ENCODE data around the gene KRTAP10-3.
A peak's percentile ranks its signal among the peaks of the same experiment; 100 is the strongest.

Gene KRTAP10-3

DNA sequence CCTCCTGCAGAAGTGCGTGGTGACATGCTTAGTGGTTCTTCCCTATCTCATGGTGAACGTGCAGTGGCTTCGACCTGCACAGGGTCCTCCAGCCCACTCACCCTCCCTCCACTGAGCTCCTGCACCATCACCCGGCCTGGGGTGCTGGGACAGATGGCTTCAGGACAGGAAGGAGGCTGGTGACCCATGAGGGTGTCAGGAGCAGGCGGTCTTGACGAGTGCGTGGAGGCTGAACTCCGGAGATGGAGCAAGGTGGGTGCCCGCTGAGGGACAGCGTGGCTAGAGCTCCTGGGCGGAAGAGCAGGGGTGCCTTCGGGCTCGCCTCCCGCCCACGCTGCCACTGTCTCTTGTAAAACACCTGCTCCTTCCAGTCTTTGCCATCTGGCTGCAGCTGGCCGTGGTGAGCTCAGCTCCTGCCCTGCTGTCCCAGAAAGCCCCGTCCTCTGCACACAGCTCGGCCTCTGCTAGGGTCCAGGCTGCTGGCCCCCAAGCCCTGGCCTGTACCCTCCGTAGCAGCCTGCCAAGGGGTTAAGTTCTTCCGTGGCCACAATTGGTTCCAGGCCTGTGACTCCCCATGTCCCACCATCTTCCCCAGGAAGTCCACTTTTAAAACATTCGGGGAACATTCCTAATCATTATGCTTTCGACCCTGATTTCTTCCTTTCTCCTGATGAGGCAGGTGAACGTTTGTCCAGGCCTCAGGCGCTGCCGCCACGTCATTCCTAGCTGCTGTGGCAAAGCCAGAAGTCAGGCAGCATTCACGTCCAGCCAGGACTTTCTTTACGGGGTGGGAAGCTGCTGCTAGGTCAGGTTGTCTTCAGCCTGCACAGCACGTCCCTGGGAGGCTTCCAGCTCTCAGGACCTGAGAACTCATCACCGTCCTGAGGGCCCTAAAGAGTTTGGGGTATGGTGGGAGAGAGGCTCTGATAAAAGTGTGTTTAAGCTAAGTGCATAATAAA is 26.7 kb downstream of the KRTAP10-3 start:
- DNase-seq (ENCODE audit: extremely low spot score, insufficient read length, low read depth) (no peak), FAIRE-seq (no peak)

- no peak for FAIRE-seq
- no peak for DNase-seq (ENCODE audit: extremely low spot score, insufficient read length, low read depth)
Observed at GRCh38 chr21:44530903-44531605, 27.5 kb downstream of the KRTAP10-3 start.

- FAIRE-seq (no peak), DNase-seq (ENCODE audit: extremely low spot score, insufficient read length, low read depth) (no peak)
Observed at GRCh38 chr21:44530221-44530902, 28.2 kb downstream of the KRTAP10-3 start.

GRCh38 chr21:44529503-44530125 is 29.0 kb downstream of the KRTAP10-3 start:
- no peak for DNase-seq (ENCODE audit: extremely low spot score, insufficient read length, low read depth)
- no peak for FAIRE-seq

GRCh38 chr21:44529011-44529421 is 29.6 kb downstream of the KRTAP10-3 start:
- no peak for DNase-seq (ENCODE audit: extremely low spot score, insufficient read length, low read depth)
- no peak for FAIRE-seq

GRCh38 chr21:44528634-44528995 is 30.0 kb downstream of the KRTAP10-3 start:
- DNase-seq (ENCODE audit: extremely low spot score, insufficient read length, low read depth) (no peak), FAIRE-seq (no peak)

GRCh38 chr21:44527983-44528633 is 30.5 kb downstream of the KRTAP10-3 start:
- FAIRE-seq (no peak), DNase-seq (ENCODE audit: extremely low spot score, insufficient read length, low read depth) (no peak)

GRCh38 chr21:44527156-44527982 is 31.2 kb downstream of the KRTAP10-3 start:
- DNase-seq (ENCODE audit: extremely low spot score, insufficient read length, low read depth) (no peak), FAIRE-seq (no peak)

DNA sequence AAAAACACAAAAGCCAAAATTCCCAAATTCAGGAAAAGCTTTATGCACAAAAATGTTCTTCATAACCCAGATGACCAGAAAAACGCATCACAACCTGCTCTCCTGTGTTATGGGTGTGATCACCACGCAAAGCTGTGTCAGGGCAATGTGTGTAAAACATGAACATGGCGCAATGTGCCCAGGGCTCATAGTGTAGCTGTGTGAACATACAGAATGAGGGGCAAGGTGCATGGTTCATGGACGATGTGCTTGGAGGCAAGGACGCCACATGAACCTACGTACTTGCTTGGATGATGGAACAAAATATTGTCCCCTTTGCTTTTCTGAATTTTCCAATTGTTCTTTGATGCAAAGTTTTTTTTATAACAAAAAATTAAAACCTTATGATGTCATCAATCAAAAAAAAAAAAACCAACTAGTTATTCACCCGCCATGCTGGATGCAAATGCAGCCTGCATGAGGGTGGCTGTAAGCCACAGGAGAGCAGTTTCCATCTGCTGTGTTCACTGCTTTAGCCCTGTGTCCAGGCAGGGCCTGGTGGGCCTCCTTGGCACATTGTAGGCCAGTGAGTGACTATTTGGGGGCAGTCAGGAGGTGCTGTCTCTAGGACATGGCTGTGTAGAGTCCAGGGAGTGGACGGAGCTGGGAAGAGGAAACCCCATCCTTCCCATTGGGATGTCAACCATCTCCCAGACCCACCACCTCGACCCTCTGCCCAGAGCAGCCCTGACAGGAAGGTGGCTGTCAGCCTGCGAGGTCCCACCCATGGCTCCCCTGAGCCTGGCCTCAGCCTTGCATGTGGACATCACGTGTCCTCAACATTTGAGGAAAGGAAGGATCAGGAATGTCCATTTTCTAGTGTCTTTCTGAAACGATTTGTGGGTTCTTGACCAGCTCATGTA is 32.2 kb downstream of the KRTAP10-3 start:
- DNase-seq (ENCODE audit: extremely low spot score, insufficient read length, low read depth) (no peak), FAIRE-seq (no peak)

DNA sequence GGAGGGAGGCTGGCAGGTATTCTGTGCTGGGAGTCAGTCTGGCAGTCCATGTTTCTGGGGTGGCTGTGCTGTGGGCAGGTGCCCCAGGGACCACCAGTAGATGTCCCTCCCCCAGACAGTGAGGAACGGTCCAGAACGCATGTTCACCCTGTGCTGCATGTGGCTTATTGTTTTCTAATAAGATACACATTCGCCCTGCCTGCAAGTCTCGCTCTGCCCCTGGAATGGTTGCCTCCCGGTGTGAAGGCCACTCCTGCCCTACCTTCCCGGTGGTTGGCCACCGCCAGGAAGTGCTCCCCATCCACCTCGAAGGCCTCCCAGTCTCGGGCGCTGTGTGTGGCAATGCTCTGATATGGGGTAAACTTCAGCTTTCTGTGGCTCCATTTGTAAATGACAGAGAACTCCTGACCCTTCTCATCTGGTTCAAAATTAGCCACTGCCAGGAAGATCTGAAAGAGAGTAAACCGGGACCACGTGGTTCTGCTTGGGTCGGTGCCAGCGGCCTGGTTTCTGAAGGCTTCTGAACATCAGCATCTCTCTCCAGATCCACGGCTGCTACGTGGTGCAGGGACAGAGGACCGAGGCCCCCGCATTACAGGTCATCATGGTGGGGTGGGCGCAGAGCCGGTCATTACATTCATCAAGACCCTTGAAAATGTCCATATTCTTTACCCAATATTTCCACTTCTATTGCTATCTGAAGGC is 33.1 kb downstream of the KRTAP10-3 start:
- no peak for DNase-seq (ENCODE audit: extremely low spot score, insufficient read length, low read depth)
- FAIRE-seq = no peak

DNA sequence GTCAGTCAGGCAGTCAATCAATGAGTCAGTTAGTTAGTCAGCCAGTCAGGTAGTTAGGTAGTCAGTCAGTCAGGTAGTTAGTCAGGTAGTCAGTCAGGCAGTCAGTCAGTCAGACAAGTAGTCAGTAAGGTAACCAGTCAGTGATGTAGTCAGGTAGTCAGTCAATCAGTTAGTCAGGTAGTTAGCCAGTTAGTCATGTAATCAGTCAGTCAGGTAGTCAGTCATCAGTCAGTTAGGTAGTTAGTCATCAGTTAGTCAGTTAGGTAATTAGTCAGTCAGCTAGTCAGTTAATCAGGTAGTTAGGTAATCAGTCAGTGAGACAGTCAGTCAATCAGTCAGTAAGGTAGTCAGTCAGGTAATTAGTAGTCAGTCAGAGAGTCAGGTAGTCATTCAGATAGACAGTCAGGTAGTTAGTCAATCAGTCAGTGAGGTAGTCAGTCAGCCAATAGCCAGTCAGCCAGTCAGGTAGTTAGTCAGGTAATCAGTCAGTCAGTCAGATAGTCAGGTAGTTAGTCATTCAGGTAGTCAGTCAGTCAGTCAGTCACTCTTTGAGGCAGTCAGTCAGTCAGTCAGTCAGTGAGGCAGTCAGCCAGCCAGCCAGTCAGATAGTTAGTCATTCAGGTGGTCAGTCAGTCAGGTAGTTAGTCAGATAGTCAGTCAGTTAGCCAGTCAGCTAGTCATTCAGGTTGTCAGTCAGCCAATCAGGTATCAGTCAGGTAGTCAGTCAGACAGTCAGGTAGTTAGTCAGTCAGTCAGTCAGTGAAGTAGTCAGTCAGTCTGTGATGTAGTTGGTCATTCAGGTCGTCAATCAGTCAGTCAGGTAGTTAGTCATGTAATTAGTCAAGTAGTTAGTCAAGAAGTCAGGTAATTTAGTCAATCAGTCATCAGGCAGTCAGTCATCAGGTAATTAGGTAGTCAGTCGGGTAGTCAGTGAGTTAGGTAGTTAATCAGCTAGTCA is 33.9 kb downstream of the KRTAP10-3 start:
- no peak for DNase-seq (ENCODE audit: extremely low spot score, insufficient read length, low read depth)
- no peak for FAIRE-seq

DNA sequence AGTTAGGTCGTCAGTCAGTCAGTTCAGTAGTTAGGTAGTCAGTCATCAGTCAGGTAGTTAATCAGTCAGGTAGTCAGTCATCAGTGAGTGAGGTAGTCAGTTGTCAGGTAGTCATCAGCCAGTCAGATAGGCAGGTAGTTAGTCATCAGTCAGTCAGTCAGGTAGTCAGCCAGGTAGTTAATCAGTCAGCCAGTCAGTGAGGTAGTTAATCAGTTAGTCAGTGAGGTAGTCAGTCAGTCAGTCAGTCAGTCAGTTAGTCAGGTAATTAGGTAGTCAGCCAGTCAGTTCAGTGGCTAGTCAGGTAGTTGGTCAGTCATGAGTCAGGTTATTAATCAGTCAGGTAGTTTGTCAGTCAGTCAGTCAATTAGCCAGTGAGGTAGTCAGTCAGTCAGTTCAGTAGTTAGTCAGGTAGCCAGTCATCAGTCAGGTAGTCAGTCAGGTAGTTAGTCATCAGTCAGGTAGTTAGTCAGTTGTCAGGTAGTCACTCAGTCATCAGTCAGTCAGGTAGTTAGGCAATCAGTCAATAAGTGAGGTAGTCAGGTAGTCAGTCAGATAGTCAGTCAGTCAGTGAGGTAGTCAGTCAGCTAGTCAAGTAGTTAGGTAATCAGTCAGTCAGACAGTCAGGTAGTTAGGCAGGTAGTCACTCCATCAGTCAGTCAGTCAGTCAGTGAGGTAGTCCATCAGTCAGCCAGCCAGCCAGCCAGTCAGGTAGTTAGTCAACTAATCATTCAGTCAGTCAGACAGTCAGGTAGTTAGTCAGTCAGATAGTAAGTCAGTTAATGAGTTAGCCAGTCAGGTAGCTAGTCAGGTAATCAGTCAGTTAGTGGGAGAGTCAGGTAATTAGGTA is 34.8 kb downstream of the KRTAP10-3 start:
- DNase-seq (ENCODE audit: extremely low spot score, insufficient read length, low read depth) (no peak), FAIRE-seq (no peak)

DNA sequence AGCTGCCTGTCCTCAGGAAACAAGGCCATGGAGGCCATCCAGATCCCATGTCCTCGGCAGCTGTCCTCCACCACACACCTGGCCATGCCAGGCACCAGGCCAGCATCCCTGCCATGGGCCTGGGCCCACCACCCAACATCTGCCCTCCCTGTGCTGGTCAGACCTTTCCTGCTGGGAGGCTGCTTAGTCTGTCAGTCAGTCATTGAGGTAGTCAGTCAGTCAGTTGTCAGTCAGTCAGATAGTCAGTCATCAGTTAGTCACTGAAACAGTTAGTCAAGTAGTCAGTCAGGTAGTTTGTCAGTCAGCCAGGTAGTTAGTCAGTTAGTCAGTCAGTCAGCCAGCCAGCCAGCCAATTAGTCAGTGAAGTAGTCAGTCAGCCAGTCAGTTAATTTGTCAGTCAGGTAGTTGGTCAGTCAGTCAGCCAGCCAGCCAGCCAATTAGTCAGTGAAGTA is 35.8 kb downstream of the KRTAP10-3 start:
- peak; percentile 24 for FAIRE-seq
- no peak for DNase-seq (ENCODE audit: extremely low spot score, insufficient read length, low read depth)

DNA sequence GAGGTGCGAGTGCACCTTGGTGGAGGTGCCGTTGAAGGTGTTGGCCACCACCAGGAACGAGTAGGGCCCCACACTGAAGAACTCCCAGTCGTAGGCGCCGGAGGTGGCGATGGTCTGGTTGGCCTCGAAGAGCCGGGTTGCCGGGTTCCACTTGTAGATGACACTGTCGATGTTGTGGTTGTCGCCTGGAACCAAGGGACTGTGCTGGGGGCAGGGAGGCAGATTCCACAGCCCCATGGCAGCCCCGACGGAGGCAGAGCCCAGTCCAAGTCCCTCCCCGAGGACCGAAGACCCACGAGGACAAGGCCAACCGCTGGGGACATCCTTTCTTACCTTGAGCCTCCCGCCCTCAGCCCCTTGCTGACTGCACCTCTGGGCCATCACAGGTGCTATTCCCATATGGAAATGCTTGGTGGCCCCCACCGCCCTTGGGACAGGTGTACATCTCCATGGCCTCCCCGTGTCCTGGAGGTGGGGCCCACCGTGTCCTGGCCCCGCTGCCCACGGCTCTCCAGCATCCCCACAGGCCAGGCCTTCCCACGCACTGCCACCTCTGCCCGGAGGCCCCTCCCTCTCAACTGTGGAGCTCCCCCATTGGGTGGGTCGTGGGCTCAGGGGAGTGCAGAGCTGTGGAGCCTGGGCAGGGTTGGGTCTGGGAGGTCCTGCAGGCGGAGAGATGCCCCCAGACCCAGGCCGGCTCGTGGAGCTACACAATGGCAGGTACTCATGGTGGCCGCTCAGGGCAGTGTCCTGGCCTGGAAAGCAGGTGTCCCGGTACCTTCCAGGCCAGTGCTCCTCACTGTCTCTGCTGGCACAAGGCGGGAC is 36.5 kb downstream of the KRTAP10-3 start:
- no peak for FAIRE-seq
- no peak for DNase-seq (ENCODE audit: extremely low spot score, insufficient read length, low read depth)

Data from GM18507 (cell line).